IMR-90 (cell line): ENCODE data around the gene SEC11C. TPM values are rescaled to one million over a fixed set of nuclear protein-coding genes. Genes with fewer than 3 reads are reported as not detected.

Experiments used
- ATAC-seq: fragments of 200-7000 bp; cut with Tn5 transposase; 2 replicates; pipeline ENCODE4 v1.9.1; 2020; ENCODE audit warnings: low read depth, mild to moderate bottlenecking, moderate library complexity
- BruUV-seq: library from RNA; stranded (reverse); fragments of 400-500 nt; replicated peaks from 2 replicates; lab custom pipeline; 2021; lab: Mats Ljungman, UMichigan
- CTCF ChIA-PET: fragments of 300-600 bp; formaldehyde crosslinking; extraction: SDS; loops from one replicate; lab custom pipeline; 2021; ENCODE audit warnings: antibody characterized with exemption; lab: Yijun Ruan, JAX
- POLR2A ChIA-PET: fragments of 300-600 bp; sonication (Branson Sonifier 250); formaldehyde crosslinking; loops from one replicate; lab custom pipeline; 2022; ENCODE audit warnings: antibody characterized with exemption; ENCODE audit not compliant: unreplicated experiment; lab: Charles Lee
- DNase-seq: peaks from one replicate; pipeline ENCODE4 v3.0.0; 2013
- H2AFZ ChIP-seq: replicated peaks from 2 replicates; pipeline ENCODE3; 2013; ENCODE audit warnings: low read length, mild to moderate bottlenecking; ENCODE audit not compliant: poor library complexity
- H2AK5ac ChIP-seq: 2 replicates; pipeline ENCODE4 v1.6.1; 2013; ENCODE audit warnings: low read depth, low read length, inconsistent platforms
- H2AK9ac ChIP-seq: replicated peaks from 2 replicates; pipeline ENCODE3; 2013; ENCODE audit warnings: mild to moderate bottlenecking, low read depth, low read length, moderate library complexity; ENCODE audit not compliant: poor library complexity
- H2BK120ac ChIP-seq: 2 replicates; pipeline ENCODE4 v1.6.1; 2013; ENCODE audit warnings: low read depth, low read length, inconsistent platforms
- H2BK15ac ChIP-seq: 3 replicates; pipeline ENCODE4 v1.6.1; 2013; ENCODE audit warnings: low read depth, low read length, inconsistent platforms
- H2BK20ac ChIP-seq: 2 replicates; pipeline ENCODE4 v1.6.1; 2013; ENCODE audit warnings: low read depth, mild to moderate bottlenecking, inconsistent platforms, low read length, moderate library complexity
- H2BK5ac ChIP-seq: 2 replicates; pipeline ENCODE4 v1.6.1; 2013; ENCODE audit warnings: mild to moderate bottlenecking, low read depth, low read length, inconsistent platforms; ENCODE audit not compliant: poor library complexity, severe bottlenecking
- H3K14ac ChIP-seq: replicated peaks from 2 replicates; pipeline ENCODE4 v1.6.1; 2013; ENCODE audit warnings: low read depth, low read length, inconsistent platforms
- H3K18ac ChIP-seq: 2 replicates; pipeline ENCODE4 v1.6.1; 2013; ENCODE audit warnings: low read depth, low read length, control low read depth
- H3K23ac ChIP-seq: 2 replicates; pipeline ENCODE4 v1.6.1; 2013; ENCODE audit warnings: low read depth, low read length, inconsistent platforms
- H3K27ac ChIP-seq: 2 replicates; pipeline ENCODE4 v1.5.1; 2013; ENCODE audit warnings: mild to moderate bottlenecking, control low read depth, low read length; ENCODE audit not compliant: insufficient read depth
- H3K27me3 ChIP-seq: 2 replicates; pipeline ENCODE4 v1.6.1; 2013; ENCODE audit warnings: low read length; ENCODE audit not compliant: control insufficient read depth, insufficient read depth
- H3K36me3 ChIP-seq: 2 replicates; pipeline ENCODE4 v1.6.1; 2013; ENCODE audit warnings: low read length, mixed read lengths; ENCODE audit not compliant: control insufficient read depth, insufficient read depth
- H3K4ac ChIP-seq: 2 replicates; pipeline ENCODE4 v1.6.1; 2013; ENCODE audit warnings: low read depth, low read length, inconsistent platforms
- H3K4me1 ChIP-seq: 2 replicates; pipeline ENCODE4 v1.6.1; 2013; ENCODE audit warnings: low read length, mixed read lengths; ENCODE audit not compliant: control insufficient read depth, insufficient read depth
- H3K4me2 ChIP-seq: 2 replicates; pipeline ENCODE4 v1.6.1; 2013; ENCODE audit warnings: low read depth, mild to moderate bottlenecking, control low read depth, low read length, moderate library complexity
- H3K4me3 ChIP-seq: 2 replicates; pipeline ENCODE4 v1.5.1; 2013; ENCODE audit warnings: low read depth, mild to moderate bottlenecking, control low read depth, low read length, moderate library complexity; ENCODE audit not compliant: insufficient read depth
- H3K56ac ChIP-seq: 2 replicates; pipeline ENCODE4 v1.6.1; 2013; ENCODE audit warnings: low read length, inconsistent platforms; ENCODE audit not compliant: insufficient read depth; ENCODE audit errors: extremely low read depth
- H3K79me1 ChIP-seq, 2 experiments: 2 replicates each; pipeline ENCODE4 v1.6.1; 2013; ENCODE audit warnings: low read length in 2 of 2, inconsistent platforms in 1 of 2, low read depth in 1 of 2
- H3K9ac ChIP-seq: 2 replicates; pipeline ENCODE4 v1.6.1; 2013; ENCODE audit warnings: low read depth, low read length, control low read depth
- H3K9me1 ChIP-seq: 2 replicates; pipeline ENCODE4 v1.6.1; 2013; ENCODE audit warnings: low read length, inconsistent platforms; ENCODE audit not compliant: insufficient read depth
- H3K9me3 ChIP-seq: 2 replicates; pipeline ENCODE4 v1.6.1; 2013; ENCODE audit warnings: low read length; ENCODE audit not compliant: control insufficient read depth, insufficient read depth
- H4K20me1 ChIP-seq: 2 replicates; pipeline ENCODE4 v1.6.1; 2013; ENCODE audit warnings: low read length, inconsistent platforms; ENCODE audit not compliant: insufficient read depth
- H4K5ac ChIP-seq: 2 replicates; pipeline ENCODE4 v1.6.1; 2013; ENCODE audit warnings: mild to moderate bottlenecking, low read depth, low read length, control low read depth
- H4K8ac ChIP-seq, 2 experiments: 2 replicates each; pipeline ENCODE4 v1.6.1; 2013; ENCODE audit warnings: low read depth in 2 of 2, low read length in 2 of 2, control low read depth in 1 of 2, inconsistent platforms in 1 of 2
- H4K91ac ChIP-seq: 2 replicates; pipeline ENCODE4 v1.6.1; 2013; ENCODE audit warnings: low read depth, low read length, inconsistent platforms; ENCODE audit not compliant: insufficient read depth
- CEBPB ChIP-seq: IDR thresholded peaks from 2 replicates; pipeline ENCODE4 v1.6.1; 2012; ENCODE audit warnings: low read depth, low read length, improper control_type of control experiment
- WGBS, 2 experiments: methylation state at CpG; one replicate each; pipeline versions ENCODE4 v1.1.5 to v1.1.7; 2013; ENCODE audit warnings: missing lambda C conversion rate in 2 of 2; ENCODE audit not compliant: insufficient read length in 1 of 2; ENCODE audit errors: extremely low coverage in 2 of 2; 5-methylcytosine and 5-hydroxymethylcytosine counted together
- dilution Hi-C: fragments of 300-500 bp; cut with HindIII; formaldehyde crosslinking; loops from one replicate; pipeline ENCODE4 v1.14.3; 2018; ENCODE audit warnings: low sequenced_read_pairs; ENCODE audit not compliant: unreplicated experiment
- in situ Hi-C: fragments of 300-500 bp; cut with MboI; formaldehyde crosslinking; loops from 3 replicates; pipeline ENCODE4 v1.14.3; 2019; ENCODE audit warnings: low sequenced_read_pairs, inconsistent platforms, mixed read lengths
- intact Hi-C: fragments of 100-400 bp; cut with micrococcal nuclease; formaldehyde crosslinking; loops from 2 replicates; pipeline ENCODE4 v1.10.0; 2022
- polyA plus RNA-seq, 3 experiments: library from polyadenylated mRNA; depleted of rRNA; stranded (reverse); fragments of >200 nt; gene quantifications; 2 replicates each; pipeline ENCODE4 v1.2.3, GENCODE V29; 2012; ENCODE audit warnings: low replicate concordance in 1 of 3
- total RNA-seq: library from RNA; depleted of rRNA; stranded (reverse); fragments of >200 nt; gene quantifications from 2 replicates; pipeline ENCODE4 v1.2.3, GENCODE V29; 2012

Gene SEC11C
- total and polyA plus RNA-seq, 2 of the 4 experiments (the other 2 are of a cell fraction), result 10.6 to 11.9 TPM

DNA sequence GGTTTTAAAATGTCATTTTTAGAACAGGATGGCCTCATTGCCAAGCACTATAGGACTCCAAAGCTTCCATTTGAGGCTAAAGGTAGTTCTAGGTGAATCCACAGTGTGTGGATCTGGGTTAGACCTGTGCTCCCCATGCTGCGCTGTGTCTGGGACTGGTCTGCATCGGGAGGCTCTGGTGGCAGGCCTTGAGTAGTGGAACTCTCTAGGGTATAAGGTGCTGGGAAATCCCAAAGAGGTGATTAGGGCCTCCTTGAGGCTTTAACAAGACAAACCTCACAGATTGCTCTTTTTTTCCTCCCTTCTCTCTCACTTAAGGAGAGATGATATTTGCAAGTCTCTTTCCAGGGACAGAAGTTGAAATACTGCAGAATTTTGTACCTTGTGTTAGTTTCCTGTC lies 9.3 kb downstream of the SEC11C start:
- Histone ChIP-seq H3K27me3 (no peaks in the 10 kb centered on the region), H2BK15ac (no peak overlapping the region), H4K5ac (no peak overlapping the region), H2AK9ac (no peak overlapping the region), H2BK120ac (no peak overlapping the region), H3K4me3 (no peak overlapping the region), H3K4me2 (no peak overlapping the region), H2BK5ac (no peak overlapping the region), H3K14ac (no peak overlapping the region), H2AFZ (no peak overlapping the region), H2AK5ac (no peak overlapping the region), H2BK20ac (no peak overlapping the region), H3K9me3 (no peaks in the 10 kb centered on the region), H3K18ac (no peak overlapping the region), H3K9ac (no peak overlapping the region), H4K91ac (no peak overlapping the region), H4K8ac (no peak overlapping the region), H4K20me1 (0 out of 2 replicates have a peak, but pooled peaks cover 5% of the 10 kb centered on the region), H3K4ac (no peak overlapping the region), H3K4me1 (no peaks in the 10 kb centered on the region), H3K27ac (no peak overlapping the region), H3K9me1 (no peaks in the 10 kb centered on the region), H3K36me3 (no peaks in the 10 kb centered on the region; the same call in 1 of the 2 replicates), H3K56ac (no peak overlapping the region), H3K23ac (no peak overlapping the region), H3K79me1 (peaks cover 3 to 6% of the 10 kb centered on the region in 2 experiments; a peak in 2 of 4 replicates)
- ChIA-PET CTCF (no interaction called here), POLR2A (no interaction called here)
- ATAC-seq, result no peak
- no peak for DNase-seq
- TF ChIP-seq CEBPB, result no peak
- no CpG with 5 or more reads among the region's 2 CpGs for WGBS, 2 experiments
- BruUV-seq, result no TSS peak
- dilution Hi-C loops, result no loop called here
- in situ Hi-C loops, result no loop called here
- intact Hi-C loops, result no loop called here
